GM12873 (cell line): ENCODE data around the gene TACR1.

Experiments used
- CTCF ChIP-seq: IDR thresholded peaks from 2 replicates; pipeline ENCODE4 v1.5.1; 2012; ENCODE audit warnings: low read depth, mild to moderate bottlenecking, moderate library complexity, low read length, control low read depth; ENCODE audit not compliant: insufficient read depth; ENCODE audit errors: missing control alignments

The TACR1 gene

GRCh38 chr2:75155115-75155514, 44.2 kb downstream of the TACR1 start:
- TF ChIP-seq CTCF: no peak

GRCh38 chr2:75153221-75153620, 46.1 kb downstream of the TACR1 start:
- TF ChIP-seq CTCF: no peak

GRCh38 chr2:75146606-75147332, 52.6 kb downstream of the TACR1 start:
- no peak for TF ChIP-seq CTCF

GRCh38 chr2:75142081-75142480, 57.2 kb downstream of the TACR1 start:
- TF ChIP-seq CTCF: no peak

GRCh38 chr2:75140288-75140687, 59.0 kb downstream of the TACR1 start:
- TF ChIP-seq CTCF: no peak

GRCh38 chr2:75139171-75139570, 60.1 kb downstream of the TACR1 start:
- TF ChIP-seq CTCF: no peak

- no peak for TF ChIP-seq CTCF
Measured at GRCh38 chr2:75138528-75138927, 60.8 kb downstream of the TACR1 start.
